Measurements from ENCODE around the gene MED31.

Gene MED31

GRCh38 chr17:6677946-6678345 is 26.5 kb upstream of the MED31 start:
- CTCF ChIA-PET, result interaction anchor here (0.8 to 4.4 kb wide), 5 partner anchors 11 to 233 kb away, joined by 3 to 19 read pairs (median 7); no protein-coding TSS in a partner anchor
- POLR2A ChIA-PET, result interaction anchor here (0.5 to 1.2 kb wide), 3 partner anchors 10 to 1839 kb away, joined by 4 read pairs; no protein-coding TSS in a partner anchor
- WGBS (ENCODE audit: insufficient coverage), result 93% methylated on average over 4 of the region's 7 CpGs

DNA sequence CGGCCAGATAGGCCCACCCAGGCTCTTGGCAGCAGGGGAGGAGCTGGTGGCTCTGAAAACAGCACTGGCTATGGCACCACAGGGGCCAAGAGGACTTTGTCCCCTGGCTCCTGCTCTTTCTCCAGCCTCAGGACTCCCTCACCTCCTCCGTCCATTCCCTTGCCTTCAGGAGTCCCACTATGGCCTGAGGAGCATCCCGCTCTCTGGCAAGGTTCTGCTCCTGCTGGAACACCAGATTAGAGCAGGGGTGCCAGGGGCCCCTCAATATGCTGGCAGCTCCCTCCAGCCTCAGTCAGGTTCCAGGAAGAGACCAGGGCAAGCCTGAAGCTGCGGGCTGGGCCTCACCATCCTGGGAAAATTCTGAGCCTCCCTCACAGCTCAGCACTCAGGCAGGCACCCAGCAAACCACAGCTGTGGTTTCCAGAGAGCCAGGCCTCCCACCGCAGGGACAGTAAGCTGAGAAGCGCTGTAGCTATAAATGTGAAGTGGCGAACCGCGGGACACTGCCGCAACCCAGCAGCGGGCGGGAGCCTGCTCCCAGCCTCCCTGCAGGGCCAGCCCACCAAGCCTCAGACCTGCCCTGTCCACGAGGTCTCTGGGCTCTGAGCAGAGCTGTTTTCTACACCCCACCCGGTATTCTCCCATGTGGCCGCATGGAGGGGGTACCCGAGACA is 25.9 kb upstream of the MED31 start:
- POLR2A ChIA-PET, result interaction anchor here (0.5 to 1.2 kb wide), 3 partner anchors 9 to 1838 kb away, joined by 4 read pairs; no protein-coding TSS in a partner anchor
- CTCF ChIA-PET, result interaction anchor here (0.8 to 4.4 kb wide), 5 partner anchors 10 to 234 kb away, joined by 3 to 19 read pairs (median 7); no protein-coding TSS in a partner anchor
- Histone ChIP-seq H3K27me3 (replicated peaks in 2 of 5; ENCODE audit: control insufficient read depth in 4 of 5, insufficient read depth in 5 of 5, low read length in 4 of 5) (peaks cover 0 to 56% (median 29%) of the 10 kb centered on the region in 5 experiments), H3K27ac (ENCODE audit: insufficient read depth in 1 of 2, low read depth in 1 of 2, low read length in 2 of 2, poor library complexity in 1 of 2, severe bottlenecking in 2 of 2) (no peak overlapping the region), H3K4me3 (ENCODE audit: control insufficient read depth in 1 of 7, extremely low read depth in 1 of 7, insufficient read depth in 4 of 7, low read depth in 2 of 7, low read length in 6 of 7) (no peak overlapping the region), H3K9me3 (ENCODE audit: control extremely low read depth in 1 of 5, control insufficient read depth in 4 of 5, insufficient read depth in 2 of 5, low read depth in 1 of 5, low read length in 4 of 5) (no peaks in the 10 kb centered on the region), H3K36me3 (ENCODE audit: control insufficient read depth in 4 of 4, insufficient read depth in 4 of 4, low read length in 3 of 4) (no peaks in the 10 kb centered on the region), H3K4me1 (ENCODE audit: control extremely low read depth in 1 of 4, control insufficient read depth in 4 of 4, insufficient read depth in 4 of 4, low read length in 3 of 4) (peaks cover 0 to 12% (median 11%) of the 10 kb centered on the region in 4 experiments)
- DNase-seq, result peak; percentile 45 to 78 (median 76)
- 27% methylated on average over 16 of the region's 16 CpGs for WGBS (ENCODE audit: insufficient coverage)

More at GRCh38 chr17:6677946-6678345, 26.5 kb upstream of the MED31 start:
- H3K27ac ChIP-seq (ENCODE audit: insufficient read depth in 1 of 2, low read depth in 1 of 2, low read length in 2 of 2, poor library complexity in 1 of 2, severe bottlenecking in 2 of 2), result no peak overlapping the region
- peaks cover 0 to 56% (median 36%) of the 10 kb centered on the region in 5 experiments for H3K27me3 ChIP-seq (replicated peaks in 2 of 5; ENCODE audit: control insufficient read depth in 4 of 5, insufficient read depth in 5 of 5, low read length in 4 of 5)
- H3K9me3 ChIP-seq (ENCODE audit: control extremely low read depth in 1 of 5, control insufficient read depth in 4 of 5, insufficient read depth in 2 of 5, low read depth in 1 of 5, low read length in 4 of 5), result no peaks in the 10 kb centered on the region
- H3K36me3 ChIP-seq (ENCODE audit: control insufficient read depth in 4 of 4, insufficient read depth in 4 of 4, low read length in 3 of 4), result no peaks in the 10 kb centered on the region
- H3K4me3 ChIP-seq (ENCODE audit: control insufficient read depth in 1 of 7, extremely low read depth in 1 of 7, insufficient read depth in 4 of 7, low read depth in 2 of 7, low read length in 6 of 7), result no peak overlapping the region
- H3K4me1 ChIP-seq (ENCODE audit: control extremely low read depth in 1 of 4, control insufficient read depth in 4 of 4, insufficient read depth in 4 of 4, low read length in 3 of 4), result peaks cover 0 to 12% (median 11%) of the 10 kb centered on the region in 4 experiments
- no peak for DNase-seq

DNA sequence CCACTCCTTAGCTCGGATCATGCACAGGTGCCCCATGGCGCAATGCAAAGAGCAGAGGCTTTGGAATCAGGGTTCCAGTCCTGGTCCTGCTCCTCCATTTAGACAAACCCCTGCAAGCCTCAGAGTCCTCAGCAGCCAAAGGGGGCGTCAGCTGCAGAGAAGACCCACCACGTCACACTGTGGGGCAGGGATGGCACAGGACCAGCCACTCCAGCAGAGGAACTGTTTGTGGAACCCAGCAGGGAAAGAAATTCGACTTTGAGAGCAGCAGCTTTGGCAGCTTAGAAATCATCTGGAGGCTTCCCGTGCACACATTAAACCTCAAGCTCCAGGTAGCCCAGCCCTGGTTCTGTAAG is 25.4 kb upstream of the MED31 start:
- peaks cover 0 to 12% (median 11%) of the 10 kb centered on the region in 4 experiments for H3K4me1 ChIP-seq (ENCODE audit: control extremely low read depth in 1 of 4, control insufficient read depth in 4 of 4, insufficient read depth in 4 of 4, low read length in 3 of 4)
- H3K27me3 ChIP-seq (replicated peaks in 2 of 5; ENCODE audit: control insufficient read depth in 4 of 5, insufficient read depth in 5 of 5, low read length in 4 of 5), result peaks cover 0 to 53% (median 26%) of the 10 kb centered on the region in 5 experiments
- no peak overlapping the region for H3K4me3 ChIP-seq (ENCODE audit: control insufficient read depth in 1 of 7, extremely low read depth in 1 of 7, insufficient read depth in 4 of 7, low read depth in 2 of 7, low read length in 6 of 7)
- WGBS (ENCODE audit: insufficient coverage), result 87% methylated on average over 5 of the region's 6 CpGs
- CTCF ChIA-PET, result interaction anchor here (1.4 to 4.4 kb wide), 4 partner anchors 10 to 234 kb away, joined by 3 to 19 read pairs (median 10); no protein-coding TSS in a partner anchor
- no peak overlapping the region for H3K27ac ChIP-seq (ENCODE audit: insufficient read depth in 1 of 2, low read depth in 1 of 2, low read length in 2 of 2, poor library complexity in 1 of 2, severe bottlenecking in 2 of 2)
- H3K9me3 ChIP-seq (ENCODE audit: control extremely low read depth in 1 of 5, control insufficient read depth in 4 of 5, insufficient read depth in 2 of 5, low read depth in 1 of 5, low read length in 4 of 5), result no peaks in the 10 kb centered on the region
- no peaks in the 10 kb centered on the region for H3K36me3 ChIP-seq (ENCODE audit: control insufficient read depth in 4 of 4, insufficient read depth in 4 of 4, low read length in 3 of 4)
- POLR2A ChIA-PET, result interaction anchor here (1.2 kb wide), 1 partner anchor 9 kb away, joined by 4 read pairs; no protein-coding TSS in a partner anchor
- no peak for DNase-seq

GRCh38 chr17:6675201-6675825 is 23.9 kb upstream of the MED31 start:
- ChIA-PET POLR2A (no interaction called here), CTCF (interaction anchor here (0.6 to 4.4 kb wide), 2 partner anchors 8 to 146 kb away, joined by 3 to 19 read pairs; no protein-coding TSS in a partner anchor)
- peaks cover 0 to 12% (median 11%) of the 10 kb centered on the region in 4 experiments for H3K4me1 ChIP-seq (ENCODE audit: control extremely low read depth in 1 of 4, control insufficient read depth in 4 of 4, insufficient read depth in 4 of 4, low read length in 3 of 4)
- H3K4me3 ChIP-seq (ENCODE audit: control insufficient read depth in 1 of 7, extremely low read depth in 1 of 7, insufficient read depth in 4 of 7, low read depth in 2 of 7, low read length in 6 of 7), result no peak overlapping the region
- H3K36me3 ChIP-seq (ENCODE audit: control insufficient read depth in 4 of 4, insufficient read depth in 4 of 4, low read length in 3 of 4), result no peaks in the 10 kb centered on the region
- WGBS (ENCODE audit: insufficient coverage), result 83% methylated on average over 9 of the region's 11 CpGs
- H3K27ac ChIP-seq (ENCODE audit: insufficient read depth in 1 of 2, low read depth in 1 of 2, low read length in 2 of 2, poor library complexity in 1 of 2, severe bottlenecking in 2 of 2), result no peak overlapping the region
- DNase-seq, result no peak
- peaks cover 0 to 46% (median 33%) of the 10 kb centered on the region in 5 experiments for H3K27me3 ChIP-seq (replicated peaks in 2 of 5; ENCODE audit: control insufficient read depth in 4 of 5, insufficient read depth in 5 of 5, low read length in 4 of 5)
- no peaks in the 10 kb centered on the region for H3K9me3 ChIP-seq (ENCODE audit: control extremely low read depth in 1 of 5, control insufficient read depth in 4 of 5, insufficient read depth in 2 of 5, low read depth in 1 of 5, low read length in 4 of 5)

DNA sequence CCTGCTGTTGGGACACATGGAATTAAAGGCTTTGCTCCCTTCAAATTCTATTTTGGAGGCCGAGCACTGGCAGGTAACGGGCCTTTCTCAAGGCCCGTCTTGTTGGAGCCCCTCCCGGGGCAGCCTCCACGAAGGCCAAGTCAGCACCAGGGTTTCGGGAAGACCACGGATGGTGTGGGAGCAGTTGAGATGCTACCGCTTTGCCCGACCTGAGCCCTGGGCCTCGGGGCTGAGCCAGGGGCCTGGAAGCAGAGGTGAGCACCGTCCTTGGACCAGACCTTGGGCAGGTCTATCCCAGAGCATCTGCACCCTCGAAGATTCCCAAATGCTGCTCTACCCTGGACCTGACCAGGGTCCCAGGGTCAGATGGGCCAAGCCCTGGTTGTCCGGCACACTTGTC is 23.2 kb upstream of the MED31 start:
- Histone ChIP-seq H3K36me3 (ENCODE audit: control insufficient read depth in 4 of 4, insufficient read depth in 4 of 4, low read length in 3 of 4) (no peaks in the 10 kb centered on the region), H3K4me1 (ENCODE audit: control extremely low read depth in 1 of 4, control insufficient read depth in 4 of 4, insufficient read depth in 4 of 4, low read length in 3 of 4) (peaks cover 0 to 12% (median 11%) of the 10 kb centered on the region in 4 experiments), H3K27me3 (replicated peaks in 2 of 5; ENCODE audit: control insufficient read depth in 4 of 5, insufficient read depth in 5 of 5, low read length in 4 of 5) (peaks cover 0 to 43% (median 33%) of the 10 kb centered on the region in 5 experiments), H3K27ac (ENCODE audit: insufficient read depth in 1 of 2, low read depth in 1 of 2, low read length in 2 of 2, poor library complexity in 1 of 2, severe bottlenecking in 2 of 2) (no peak overlapping the region), H3K9me3 (ENCODE audit: control extremely low read depth in 1 of 5, control insufficient read depth in 4 of 5, insufficient read depth in 2 of 5, low read depth in 1 of 5, low read length in 4 of 5) (no peaks in the 10 kb centered on the region), H3K4me3 (ENCODE audit: control insufficient read depth in 1 of 7, extremely low read depth in 1 of 7, insufficient read depth in 4 of 7, low read depth in 2 of 7, low read length in 6 of 7) (no peak overlapping the region)
- WGBS (ENCODE audit: insufficient coverage), result 98% methylated on average over 13 of the region's 13 CpGs
- DNase-seq, result no peak
- CTCF ChIA-PET, result no interaction called here
- POLR2A ChIA-PET, result no interaction called here

- H3K36me3 ChIP-seq (ENCODE audit: control insufficient read depth in 4 of 4, insufficient read depth in 4 of 4, low read length in 3 of 4), result no peaks in the 10 kb centered on the region
- no peaks in the 10 kb centered on the region for H3K9me3 ChIP-seq (ENCODE audit: control extremely low read depth in 1 of 5, control insufficient read depth in 4 of 5, insufficient read depth in 2 of 5, low read depth in 1 of 5, low read length in 4 of 5)
- WGBS (ENCODE audit: insufficient coverage), result 100% methylated on average over 7 of the region's 7 CpGs
- ChIA-PET POLR2A (no interaction called here), CTCF (interaction anchor here (1.1 to 1.3 kb wide), 2 partner anchors 10 to 44 kb away, joined by 3 to 5 read pairs; no protein-coding TSS in a partner anchor)
- no peak for DNase-seq
- H3K4me1 ChIP-seq (ENCODE audit: control extremely low read depth in 1 of 4, control insufficient read depth in 4 of 4, insufficient read depth in 4 of 4, low read length in 3 of 4), result peaks cover 0 to 4% (median under 1%) of the 10 kb centered on the region in 4 experiments
- H3K4me3 ChIP-seq (ENCODE audit: control insufficient read depth in 1 of 7, extremely low read depth in 1 of 7, insufficient read depth in 4 of 7, low read depth in 2 of 7, low read length in 6 of 7), result no peak overlapping the region
- H3K27me3 ChIP-seq (replicated peaks in 2 of 5; ENCODE audit: control insufficient read depth in 4 of 5, insufficient read depth in 5 of 5, low read length in 4 of 5), result peaks cover 0 to 35% (median 18%) of the 10 kb centered on the region in 5 experiments
- no peak overlapping the region for H3K27ac ChIP-seq (ENCODE audit: insufficient read depth in 1 of 2, low read depth in 1 of 2, low read length in 2 of 2, poor library complexity in 1 of 2, severe bottlenecking in 2 of 2)
Measured at GRCh38 chr17:6671431-6671830, 20.0 kb upstream of the MED31 start.
